Measurements from ENCODE around the gene MOK.
"Not testable (repeated sequence)": the region's sequence is repeated elsewhere in the genome, so short reads cannot be mapped to it uniquely, and the experiment has no call there.

The MOK gene

GRCh38 chr14:102321456-102322422 lies 16.8 kb upstream of the MOK start:
- DNase-seq (ENCODE audit: low read depth) = no peak

- DNase-seq (ENCODE audit: low read depth) = no peak
Measured at GRCh38 chr14:102320671-102321455, 15.9 kb upstream of the MOK start.

GRCh38 chr14:102320033-102320660 lies 15.2 kb upstream of the MOK start:
- no peak for DNase-seq (ENCODE audit: low read depth)

GRCh38 chr14:102319351-102320032 lies 14.5 kb upstream of the MOK start, which contains the start of gene ZNF839:
ZNF839 (plus strand) TSS chr14:102319746; CDS start chr14:102319766, 20 bp downstream.
- DNase-seq (ENCODE audit: low read depth) = no peak

- no peak for DNase-seq (ENCODE audit: low read depth)
Measured at GRCh38 chr14:102318781-102319276, 13.9 kb upstream of the MOK start.

- no peak for DNase-seq (ENCODE audit: low read depth)
Measured at GRCh38 chr14:102317564-102318248, 12.7 kb upstream of the MOK start.

- DNase-seq (ENCODE audit: low read depth) = no peak
Measured at GRCh38 chr14:102316743-102317563, 12.0 kb upstream of the MOK start.

GRCh38 chr14:102316338-102316742 lies 11.4 kb upstream of the MOK start:
- DNase-seq (ENCODE audit: low read depth) = no peak

- DNase-seq (ENCODE audit: low read depth) = no peak
Measured at GRCh38 chr14:102315121-102315520, 10.2 kb upstream of the MOK start.

- no peak for DNase-seq (ENCODE audit: low read depth)
Measured at GRCh38 chr14:102314242-102315011, 9.5 kb upstream of the MOK start.

- DNase-seq (ENCODE audit: low read depth) = no peak
Measured at GRCh38 chr14:102303664-102304063, 1.3 kb downstream of the MOK start.

- DNase-seq (ENCODE audit: low read depth) = not testable (repeated sequence)
Measured at GRCh38 chr14:102298303-102299070, 6.5 kb downstream of the MOK start.

- DNase-seq (ENCODE audit: low read depth) = no peak
Measured at GRCh38 chr14:102297436-102298170, 7.4 kb downstream of the MOK start.

GRCh38 chr14:102295270-102295669 lies 9.7 kb downstream of the MOK start:
- no peak for DNase-seq (ENCODE audit: low read depth)

GRCh38 chr14:102293781-102294180 lies 11.2 kb downstream of the MOK start:
- DNase-seq (ENCODE audit: low read depth) = no peak

- no peak for DNase-seq (ENCODE audit: low read depth)
Measured at GRCh38 chr14:102292441-102292840, 12.5 kb downstream of the MOK start.

- DNase-seq (ENCODE audit: low read depth) = no peak
Measured at GRCh38 chr14:102288139-102288538, 16.8 kb downstream of the MOK start.

- DNase-seq (ENCODE audit: low read depth) = no peak
Measured at GRCh38 chr14:102285106-102285505, 19.9 kb downstream of the MOK start.

Measured in GM04503 (cell line).